Loucy (cell line): ENCODE data around the gene HOXA1.

Experiments
- H2AFZ ChIP-seq: fragments of 200-600 bp; sonication (generic); 2 replicates; pipeline ENCODE4 v1.6.0; 2016; ENCODE audit warnings: antibody characterized with exemption, mild to moderate bottlenecking, low read length, moderate library complexity
- H3F3A ChIP-seq: fragments of 200-600 bp; 2 replicates; pipeline ENCODE4 v1.6.0; 2016; ENCODE audit warnings: antibody characterized with exemption, low read depth, mild to moderate bottlenecking
- H3K27me3 ChIP-seq: fragments of 200-600 bp; sonication (generic); 2 replicates; pipeline ENCODE4 v1.6.1; 2014; ENCODE audit warnings: low read length, mild to moderate bottlenecking; ENCODE audit not compliant: insufficient read depth, poor library complexity, severe bottlenecking
- H3K36me3 ChIP-seq: fragments of 200-600 bp; sonication (generic); 2 replicates; pipeline ENCODE4 v1.6.1; 2016; ENCODE audit warnings: low read length; ENCODE audit not compliant: insufficient read depth
- H3K4me1 ChIP-seq: fragments of 200-600 bp; sonication (generic); 2 replicates; pipeline ENCODE4 v1.5.1; 2014; ENCODE audit warnings: low read length, mild to moderate bottlenecking; ENCODE audit not compliant: insufficient read depth, poor library complexity, severe bottlenecking
- H3K4me2 ChIP-seq: fragments of 200-600 bp; sonication (generic); 2 replicates; pipeline ENCODE4 v1.6.0; 2014; ENCODE audit warnings: antibody characterized with exemption, low read length, low read depth, mild to moderate bottlenecking; ENCODE audit not compliant: poor library complexity, severe bottlenecking
- H3K4me3 ChIP-seq: fragments of 200-600 bp; sonication (generic); 2 replicates; pipeline ENCODE4 v1.5.1; 2014; ENCODE audit warnings: low read length, mild to moderate bottlenecking, mixed read lengths; ENCODE audit not compliant: poor library complexity, severe bottlenecking
- H3K79me2 ChIP-seq: fragments of 200-600 bp; sonication (generic); 2 replicates; pipeline ENCODE4 v1.6.1; 2014; ENCODE audit warnings: low read length; ENCODE audit not compliant: insufficient read depth
- H3K9ac ChIP-seq: fragments of 200-600 bp; sonication (generic); 2 replicates; pipeline ENCODE4 v1.6.0; 2014; ENCODE audit warnings: mild to moderate bottlenecking, low read depth, low read length, moderate library complexity; ENCODE audit not compliant: poor library complexity, severe bottlenecking
- H3K9me2 ChIP-seq: fragments of 200-600 bp; sonication (generic); replicated peaks from 2 replicates; pipeline ENCODE4 v1.6.1; 2016; ENCODE audit warnings: low read depth, low read length, mixed read lengths
- H3K9me3 ChIP-seq: fragments of 200-600 bp; sonication (generic); 2 replicates; pipeline ENCODE4 v1.6.1; 2014; ENCODE audit warnings: mild to moderate bottlenecking, antibody characterized with exemption, low read length, low read depth; ENCODE audit not compliant: insufficient read depth
- H4K20me1 ChIP-seq: fragments of 200-600 bp; sonication (generic); 2 replicates; pipeline ENCODE4 v1.6.0; 2014; ENCODE audit warnings: antibody characterized with exemption, low read length, mild to moderate bottlenecking; ENCODE audit not compliant: insufficient read depth, poor library complexity, severe bottlenecking
- EZH2phosphoT487 ChIP-seq: fragments of 200-600 bp; IDR thresholded peaks from 2 replicates; pipeline ENCODE4 v1.6.1; 2018; ENCODE audit warnings: antibody characterized with exemption, mild to moderate bottlenecking, moderate library complexity, borderline replicate concordance
- TF ChIP-seq, protein P1 (sequence below): fragments of 200-600 bp; sonication (generic); conservative IDR thresholded peaks from 2 replicates; pipeline ENCODE4 v1.5.1; 2014; ENCODE audit warnings: mild to moderate bottlenecking, antibody characterized with exemption, low read length

HOXA1 gene

GRCh38 chr7:27073076-27073475, 22.7 kb downstream of the HOXA1 start:
- H3K9me3 ChIP-seq: no peaks in the 10 kb centered on the region
- H3K36me3 ChIP-seq: no peaks in the 10 kb centered on the region
- H3K4me1 ChIP-seq: peaks cover 6% of the 10 kb centered on the region
- no peaks in the 10 kb centered on the region for H3K9me2 ChIP-seq
- H3K27me3 ChIP-seq: no peaks in the 10 kb centered on the region
- no peaks in the 10 kb centered on the region for H3F3A ChIP-seq
- no peak overlapping the region for H2AFZ ChIP-seq
- H3K9ac ChIP-seq: no peak overlapping the region
- no peak overlapping the region for H3K4me3 ChIP-seq
- TF ChIP-seq EZH2phosphoT487: no peak
- TF ChIP-seq, protein P1, sequence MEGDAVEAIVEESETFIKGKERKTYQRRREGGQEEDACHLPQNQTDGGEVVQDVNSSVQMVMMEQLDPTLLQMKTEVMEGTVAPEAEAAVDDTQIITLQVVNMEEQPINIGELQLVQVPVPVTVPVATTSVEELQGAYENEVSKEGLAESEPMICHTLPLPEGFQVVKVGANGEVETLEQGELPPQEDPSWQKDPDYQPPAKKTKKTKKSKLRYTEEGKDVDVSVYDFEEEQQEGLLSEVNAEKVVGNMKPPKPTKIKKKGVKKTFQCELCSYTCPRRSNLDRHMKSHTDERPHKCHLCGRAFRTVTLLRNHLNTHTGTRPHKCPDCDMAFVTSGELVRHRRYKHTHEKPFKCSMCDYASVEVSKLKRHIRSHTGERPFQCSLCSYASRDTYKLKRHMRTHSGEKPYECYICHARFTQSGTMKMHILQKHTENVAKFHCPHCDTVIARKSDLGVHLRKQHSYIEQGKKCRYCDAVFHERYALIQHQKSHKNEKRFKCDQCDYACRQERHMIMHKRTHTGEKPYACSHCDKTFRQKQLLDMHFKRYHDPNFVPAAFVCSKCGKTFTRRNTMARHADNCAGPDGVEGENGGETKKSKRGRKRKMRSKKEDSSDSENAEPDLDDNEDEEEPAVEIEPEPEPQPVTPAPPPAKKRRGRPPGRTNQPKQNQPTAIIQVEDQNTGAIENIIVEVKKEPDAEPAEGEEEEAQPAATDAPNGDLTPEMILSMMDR: no peak
- no peaks in the 10 kb centered on the region for H3K79me2 ChIP-seq
- H4K20me1 ChIP-seq: no peaks in the 10 kb centered on the region
- H3K4me2 ChIP-seq: no peak overlapping the region

DNA sequence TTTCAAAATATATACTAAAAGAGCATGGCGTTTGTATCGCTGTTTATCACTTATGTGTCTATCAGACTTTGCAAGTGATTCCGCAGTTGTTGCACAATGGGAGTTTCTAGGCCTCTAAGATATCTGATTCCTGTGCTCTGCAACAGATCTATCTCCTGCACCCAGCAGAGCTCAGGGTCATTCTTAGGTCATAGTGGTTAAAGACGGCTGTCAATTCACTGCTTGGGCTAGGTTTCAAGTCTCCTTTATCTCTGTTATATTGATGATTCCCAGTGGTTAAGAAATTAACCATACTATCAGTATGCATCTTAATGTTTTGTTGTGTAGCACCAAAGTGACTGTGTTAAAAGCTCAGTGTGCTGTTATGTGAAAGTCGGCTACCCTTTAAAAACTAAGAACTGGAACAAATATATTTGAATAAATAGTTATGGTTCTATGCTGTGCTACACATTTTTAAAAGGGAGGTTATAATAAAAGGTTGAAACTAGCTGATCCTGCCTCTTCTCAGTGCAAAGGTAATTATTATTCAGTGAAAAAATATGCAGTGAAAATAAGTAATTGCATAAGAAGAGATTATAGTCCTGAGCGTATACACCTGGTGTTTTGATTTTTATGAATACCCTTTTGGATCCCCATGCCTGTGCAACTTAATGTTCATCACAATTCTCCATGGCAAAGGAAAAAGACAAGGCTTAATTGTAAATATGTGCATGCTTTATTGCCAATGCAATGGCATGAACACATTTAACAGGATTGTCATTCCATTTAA, 24.0 kb downstream of the HOXA1 start:
- H3K27me3 ChIP-seq: no peaks in the 10 kb centered on the region
- no peaks in the 10 kb centered on the region for H4K20me1 ChIP-seq
- peaks cover 6% of the 10 kb centered on the region for H3K4me1 ChIP-seq
- no peak overlapping the region for H2AFZ ChIP-seq
- H3K4me3 ChIP-seq: no peak overlapping the region
- no peaks in the 10 kb centered on the region for H3K9me3 ChIP-seq
- H3K36me3 ChIP-seq: no peaks in the 10 kb centered on the region
- H3K9me2 ChIP-seq: no peaks in the 10 kb centered on the region
- H3K79me2 ChIP-seq: no peaks in the 10 kb centered on the region
- no peak overlapping the region for H3K9ac ChIP-seq
- H3K4me2 ChIP-seq: no peak overlapping the region
- no peaks in the 10 kb centered on the region for H3F3A ChIP-seq
- no peak for TF ChIP-seq EZH2phosphoT487
- TF ChIP-seq, protein P1: no peak

DNA sequence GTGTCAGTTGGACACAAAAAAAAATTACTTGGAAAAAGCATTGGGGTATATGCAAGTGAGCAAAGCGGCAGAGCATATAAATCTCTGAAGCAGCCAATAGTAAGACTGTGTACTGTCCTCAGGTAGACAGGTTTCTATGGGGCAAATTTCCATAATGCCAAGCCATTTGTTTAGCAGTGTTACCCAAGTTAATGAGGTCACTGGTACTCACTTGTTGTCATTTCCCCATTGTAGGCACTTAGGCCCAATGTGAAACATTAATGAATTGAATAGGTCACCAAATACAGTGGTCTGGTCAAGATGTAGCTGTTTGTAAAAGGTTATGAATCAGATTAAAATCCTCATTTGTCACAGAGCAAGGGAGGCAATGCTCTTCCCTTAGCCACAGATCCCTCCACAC, 27.5 kb downstream of the HOXA1 start:
- TF ChIP-seq, protein P1: no peak
- TF ChIP-seq EZH2phosphoT487: no peak
- Histone ChIP-seq H4K20me1 (no peaks in the 10 kb centered on the region), H3K9ac (no peak overlapping the region), H3K36me3 (no peaks in the 10 kb centered on the region), H3K4me1 (peaks cover 9% of the 10 kb centered on the region), H3K9me2 (no peaks in the 10 kb centered on the region), H3K9me3 (no peaks in the 10 kb centered on the region), H2AFZ (no peak overlapping the region), H3F3A (no peaks in the 10 kb centered on the region), H3K4me2 (no peak overlapping the region), H3K79me2 (no peaks in the 10 kb centered on the region), H3K27me3 (no peaks in the 10 kb centered on the region), H3K4me3 (no peak overlapping the region)
